Glomerular endothelial cell (primary cell): ENCODE data around the gene XG. TPM values are rescaled to one million over a fixed set of nuclear protein-coding genes. Genes with fewer than 3 reads are reported as not detected.
"Not testable (repeated sequence)": the region's sequence is repeated elsewhere in the genome, so short reads cannot be mapped to it uniquely, and the experiment has no call there.

Experiments
- DNase-seq: peaks from one replicate; pipeline ENCODE4 v3.0.0-alpha.2; 2011; ENCODE audit warnings: low read depth, low spot score; ENCODE audit errors: extremely low read depth
- total RNA-seq: library from RNA; depleted of rRNA; stranded (reverse); fragments of >200 nt; gene quantifications from 2 replicates; pipeline ENCODE4 v1.2.3, GENCODE V29; 2015

The XG gene
- total RNA-seq: 0.05 TPM in 1 of 2 replicates, not detected in the other

DNA sequence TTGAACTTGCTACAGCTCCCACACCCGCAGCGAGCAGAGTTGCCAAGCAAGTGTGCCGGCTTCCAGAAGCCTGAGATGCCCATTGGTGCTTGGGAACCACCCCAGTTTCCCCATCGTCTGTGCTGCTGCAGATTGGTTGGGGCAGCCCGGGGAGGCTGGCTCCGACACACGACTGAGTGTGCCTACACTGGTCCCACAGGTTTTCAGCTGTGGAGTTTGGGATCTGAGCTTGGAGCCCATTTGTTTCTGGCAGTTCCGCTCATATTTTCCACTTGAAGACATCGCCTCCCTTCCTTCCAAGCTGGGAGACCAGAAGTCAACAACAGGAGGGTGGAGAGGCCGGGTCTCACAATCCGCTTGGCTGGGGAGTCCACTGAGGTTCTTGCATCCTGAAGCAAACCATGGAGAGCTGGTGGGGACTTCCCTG is at the start of gene XG:
TSS of gene XG (plus strand) at position 167 of the 427 bp plus-strand sequence. CDS start at position 402, 235 bp downstream.
- not testable (repeated sequence) for DNase-seq

DNA sequence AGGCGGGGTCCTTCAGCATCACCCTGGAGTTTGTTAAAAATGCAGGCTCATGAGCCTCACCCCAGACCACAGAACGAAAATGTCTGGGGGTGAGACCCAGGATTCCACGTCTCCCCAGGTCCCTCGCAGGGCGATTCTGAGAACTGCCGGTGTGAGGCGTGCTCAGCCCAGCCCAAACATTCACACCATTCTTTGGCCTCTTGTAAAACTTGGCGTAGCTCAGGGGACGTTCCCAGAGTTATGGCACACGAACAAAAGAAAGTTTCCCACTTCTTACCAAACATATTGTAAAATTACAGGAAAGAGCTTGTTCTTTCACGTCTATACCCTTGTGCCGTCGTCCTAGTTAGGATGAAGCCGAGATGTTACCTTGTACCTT is 47.9 kb upstream of the XG start:
- DNase-seq: no peak

GRCh38 chrX:2705046-2705832 is 46.6 kb upstream of the XG start:
- DNase-seq: no peak

- no peak for DNase-seq
These were observed 44.5 kb upstream of the XG start for GRCh38 chrX:2707334-2707760.

DNA sequence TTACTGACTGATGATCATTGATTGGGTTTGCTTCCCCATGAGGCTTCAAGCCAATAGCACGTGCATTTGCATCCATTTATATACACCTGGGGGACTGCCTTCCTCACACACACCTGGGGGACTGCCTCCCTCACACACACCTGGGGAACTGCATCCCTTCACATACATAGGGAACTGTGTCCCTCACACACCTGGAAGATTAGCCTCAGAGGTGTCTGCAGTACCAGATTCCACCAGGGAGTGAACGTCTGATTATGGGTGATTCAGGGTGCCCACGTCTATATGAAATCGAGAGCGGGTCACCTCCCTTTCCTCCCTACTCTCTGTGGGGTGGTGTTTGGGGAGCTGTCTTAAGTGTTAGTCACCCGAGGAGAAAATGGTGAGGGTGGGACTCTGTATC is 43.8 kb upstream of the XG start:
- DNase-seq: no peak

DNA sequence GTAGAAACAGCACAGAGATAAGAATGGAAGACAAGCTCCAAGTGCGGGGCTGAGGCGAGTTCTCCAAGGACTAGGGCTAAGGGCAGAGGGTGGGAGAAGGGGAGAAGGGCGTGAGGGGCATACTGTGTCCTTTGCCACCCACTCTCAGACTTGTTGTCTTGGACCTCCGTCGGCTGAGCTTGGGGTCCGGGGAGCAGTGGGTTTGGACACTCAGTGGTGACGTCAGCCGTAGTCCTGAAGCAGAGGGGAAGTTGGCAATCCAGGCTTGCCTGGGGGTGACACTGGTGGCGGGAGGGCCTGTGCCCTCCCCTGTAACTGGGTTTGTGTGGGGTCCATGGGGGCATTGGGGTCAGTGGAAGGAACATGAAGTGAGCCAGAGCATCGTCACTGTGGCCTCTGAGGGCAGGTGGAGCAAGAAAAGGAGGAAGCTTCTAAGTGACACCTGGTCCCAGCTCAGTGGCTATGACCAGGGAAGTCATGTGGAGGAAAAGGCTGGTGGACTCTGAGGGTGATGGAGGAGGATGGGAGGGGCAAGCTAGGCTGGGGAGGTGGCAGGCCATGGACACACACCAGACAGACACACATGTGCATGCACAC is 43.1 kb upstream of the XG start:
- no peak for DNase-seq

- DNase-seq: no peak
These were observed 42.3 kb upstream of the XG start for GRCh38 chrX:2709556-2709955.

- DNase-seq: no peak
These were observed 41.6 kb upstream of the XG start for GRCh38 chrX:2710041-2710840.

DNA sequence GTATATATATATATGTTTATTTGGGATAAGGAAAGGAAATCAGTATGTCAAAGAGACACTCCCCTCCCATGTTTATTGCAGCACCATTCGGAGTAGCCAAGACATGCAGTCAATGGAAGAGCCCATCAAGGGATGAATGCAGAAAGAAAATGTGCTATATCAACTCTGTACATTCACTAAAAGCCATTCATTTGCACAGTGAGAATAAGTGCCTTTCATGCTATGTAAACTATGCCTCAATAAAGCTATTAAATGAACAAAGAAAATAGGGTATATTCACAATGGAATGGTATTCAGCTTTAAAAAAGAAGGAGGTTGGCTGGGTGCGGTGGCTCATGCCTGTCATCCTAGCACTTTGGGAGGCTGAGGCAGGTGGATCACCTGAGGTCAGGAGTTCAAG is 40.4 kb upstream of the XG start:
- no peak for DNase-seq

GRCh38 chrX:2712428-2712827 is 39.4 kb upstream of the XG start:
- no peak for DNase-seq

DNA sequence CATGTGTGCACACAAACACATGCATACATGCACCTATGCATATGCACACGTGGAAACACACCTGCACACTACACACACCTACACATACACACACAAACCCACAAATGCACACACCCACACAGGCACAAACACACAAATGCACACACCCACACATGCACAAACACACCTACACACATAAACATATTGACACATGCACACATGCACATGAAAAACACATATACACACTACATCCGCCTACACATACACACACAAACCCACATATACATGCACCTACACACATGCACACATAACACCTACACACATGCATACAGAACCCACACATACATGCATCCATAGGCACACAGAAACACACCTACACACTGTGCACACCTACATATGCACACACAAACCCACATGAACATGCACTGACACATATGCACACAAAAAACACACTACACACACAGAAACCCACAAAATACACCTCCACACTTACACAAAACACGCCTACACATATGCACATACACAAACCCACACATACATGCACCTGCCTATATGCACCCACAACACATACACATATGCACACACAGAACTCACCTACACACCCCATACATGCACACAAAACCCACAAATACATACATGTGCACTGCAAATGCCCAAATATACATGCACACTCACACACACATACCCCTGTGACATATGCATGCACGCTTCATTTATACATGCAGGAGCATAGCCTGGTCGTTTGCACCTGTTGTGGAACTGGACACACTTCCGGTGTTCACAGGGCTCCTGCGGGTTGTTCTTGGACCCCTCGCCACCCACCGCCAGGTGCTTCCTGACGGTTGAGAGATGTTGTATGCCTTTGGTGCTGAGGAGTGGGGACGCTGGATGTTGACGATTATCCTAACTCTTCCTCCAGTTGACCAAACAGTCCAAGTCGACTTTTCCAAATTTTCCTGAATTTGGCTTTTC is 38.7 kb upstream of the XG start:
- no peak for DNase-seq

DNA sequence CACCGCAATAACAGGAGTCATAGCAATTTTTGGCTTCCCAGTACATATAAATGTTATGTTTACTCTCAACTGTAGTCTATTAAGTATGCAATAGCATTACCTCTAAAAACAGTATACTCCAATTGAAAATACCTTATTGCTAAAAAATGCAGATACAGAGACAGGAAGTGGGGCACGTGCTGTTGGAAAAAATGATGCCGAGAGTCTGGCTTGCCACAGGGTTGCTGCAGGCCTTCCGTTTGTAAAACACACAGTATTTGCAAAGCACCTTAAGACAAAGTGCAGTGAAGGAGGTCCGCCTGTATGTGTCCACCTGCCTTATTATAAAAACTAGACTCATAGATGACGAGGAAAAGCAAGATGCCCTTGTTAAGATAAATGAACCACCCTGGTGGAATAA is 37.3 kb upstream of the XG start:
- no peak for DNase-seq

- DNase-seq: no peak
These were observed 36.7 kb upstream of the XG start for GRCh38 chrX:2715066-2715600.

DNA sequence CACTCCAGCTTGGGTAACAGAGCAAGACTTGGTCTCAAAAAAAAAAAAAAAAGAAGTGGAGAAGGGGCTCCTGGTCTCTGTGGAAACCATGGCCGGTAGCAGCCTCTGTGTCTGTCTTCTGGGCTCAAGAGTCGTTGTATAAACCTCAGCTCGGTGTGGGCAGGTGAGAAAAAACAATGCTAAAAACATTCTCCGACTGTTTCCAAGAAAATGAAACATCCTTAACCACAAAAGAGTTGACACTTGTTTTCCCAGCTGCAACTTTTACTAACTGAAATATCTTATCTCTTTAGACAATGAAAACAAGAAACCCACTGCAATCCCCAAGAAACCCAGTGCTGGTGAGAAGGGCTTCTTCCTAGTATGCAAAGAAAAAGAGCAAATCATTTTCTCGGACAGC is 34.5 kb upstream of the XG start:
- no peak for DNase-seq

DNA sequence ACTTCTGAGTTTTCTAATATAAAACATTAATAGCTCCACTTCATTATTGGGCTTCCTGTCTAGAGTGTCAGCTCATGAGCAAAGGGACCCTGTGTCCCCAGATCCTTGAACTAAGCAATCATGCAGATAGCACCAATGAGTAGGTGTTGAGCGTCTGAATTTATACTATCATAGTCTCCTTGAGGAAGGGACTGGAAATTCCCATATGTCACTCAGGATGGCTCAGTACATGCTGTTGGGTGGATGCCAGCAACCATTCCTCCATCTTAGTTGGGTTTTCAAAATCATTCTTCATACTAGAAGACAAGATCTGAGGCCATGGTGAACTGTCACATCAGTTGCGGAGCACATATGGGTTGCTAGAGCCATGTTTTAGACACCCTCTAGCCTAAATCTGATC is 33.0 kb upstream of the XG start:
- no peak for DNase-seq

GRCh38 chrX:2719774-2720447 is 31.9 kb upstream of the XG start:
- no peak for DNase-seq

DNA sequence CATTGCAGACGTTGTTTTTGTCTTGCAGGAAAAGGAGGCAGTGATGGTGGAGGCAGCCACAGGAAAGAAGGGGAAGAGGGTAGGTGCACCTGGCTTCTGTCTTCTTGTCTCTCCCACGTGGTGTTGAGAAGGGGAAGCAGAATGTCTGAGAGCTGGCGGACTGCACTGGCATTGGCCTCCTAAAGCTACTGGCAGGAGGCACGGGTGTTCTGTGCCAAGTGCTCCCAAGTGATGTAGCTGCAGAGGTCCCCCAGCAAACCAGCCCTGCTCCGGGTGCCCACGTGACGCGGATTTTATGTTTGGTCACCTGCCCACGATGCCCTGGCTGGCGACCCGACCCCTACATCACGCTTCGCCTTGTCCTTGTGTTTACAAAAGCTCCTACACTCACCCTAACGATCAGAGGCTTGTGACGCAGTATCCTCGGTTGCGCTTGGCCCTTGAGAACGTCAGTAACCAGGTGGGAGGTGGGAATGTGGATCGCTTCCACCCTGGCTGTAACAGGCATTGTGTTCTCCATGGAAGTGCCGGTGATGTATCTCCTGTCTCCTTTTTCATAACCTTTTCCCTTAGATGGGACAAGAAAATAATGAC is 28.5 kb upstream of the XG start:
- no peak for DNase-seq

DNA sequence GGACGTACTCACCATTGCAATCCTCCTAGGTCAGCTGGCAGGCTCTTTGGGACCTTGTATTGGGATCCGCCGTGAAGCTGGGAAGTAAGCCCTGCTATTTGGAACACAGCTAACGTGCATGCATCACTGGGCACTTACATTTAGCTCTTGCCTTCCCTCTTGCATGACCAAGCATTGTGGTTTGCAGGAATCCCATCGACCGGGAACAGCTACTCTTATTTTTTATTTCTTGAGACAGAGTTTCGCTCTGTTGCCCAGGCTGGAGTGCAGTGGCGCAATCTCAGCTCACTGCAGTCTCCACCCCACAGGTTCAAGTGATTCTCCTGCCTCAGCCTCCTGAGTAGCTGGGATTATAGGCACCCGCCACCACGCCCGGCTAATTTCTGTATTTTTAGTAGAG is 24.6 kb upstream of the XG start:
- not testable (repeated sequence) for DNase-seq

DNA sequence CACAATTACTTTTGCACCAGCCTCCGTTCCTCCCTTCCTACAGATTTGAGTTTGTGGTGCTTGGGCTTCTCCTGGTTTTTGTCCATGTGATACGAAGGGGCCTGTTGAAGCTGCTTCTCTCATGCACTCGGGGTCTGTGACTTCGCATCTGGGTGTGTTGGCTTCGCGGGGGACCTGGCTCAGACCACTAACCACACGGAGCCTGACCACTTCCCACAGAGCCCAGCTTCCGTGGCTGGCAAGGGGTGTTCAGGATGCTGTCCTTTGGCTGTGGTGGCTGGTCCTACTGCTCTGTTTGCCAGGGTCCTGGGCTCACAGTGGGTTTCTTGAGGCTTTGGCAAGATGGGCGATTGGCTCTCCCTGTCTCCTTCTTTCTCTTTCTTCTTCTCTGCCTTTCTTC is 19.8 kb upstream of the XG start:
- DNase-seq: no peak
